Measurements from ENCODE around the gene OR1S2.
"Not testable (repeated sequence)": the region's sequence is repeated elsewhere in the genome, so short reads cannot be mapped to it uniquely, and the experiment has no call there.

Gene OR1S2, protein sequence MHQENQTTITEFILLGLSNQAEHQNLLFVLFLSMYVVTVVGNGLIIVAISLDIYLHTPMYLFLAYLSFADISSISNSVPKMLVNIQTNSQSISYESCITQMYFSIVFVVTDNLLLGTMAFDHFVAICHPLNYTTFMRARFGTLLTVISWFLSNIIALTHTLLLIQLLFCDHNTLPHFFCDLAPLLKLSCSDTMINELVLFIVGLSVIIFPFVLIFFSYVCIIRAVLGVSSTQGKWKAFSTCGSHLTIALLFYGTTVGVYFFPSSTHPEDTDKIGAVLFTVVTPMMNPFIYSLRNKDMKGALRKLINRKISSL

DNA sequence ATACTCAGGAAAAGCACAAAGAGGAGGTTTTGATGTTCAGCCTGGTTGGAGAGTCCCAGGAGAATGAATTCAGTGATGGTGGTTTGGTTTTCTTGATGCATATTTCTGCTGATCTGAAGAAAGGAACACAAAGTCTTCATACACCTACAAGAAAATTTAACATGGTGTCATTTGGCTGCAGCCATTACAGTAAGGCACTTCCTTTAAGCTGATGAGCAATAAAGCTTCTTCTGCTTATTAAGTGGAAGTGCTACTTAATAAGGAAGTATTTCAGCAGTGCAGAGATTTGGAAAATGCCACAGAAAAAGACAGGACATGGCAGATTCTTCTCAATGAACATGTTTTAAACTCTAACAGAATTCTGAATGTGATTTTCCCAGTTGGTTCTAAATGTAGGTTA lies at the start of gene OR1S2:
Gene OR1S2 (minus strand): TSS at position 101 of the 400 bp plus-strand sequence. CDS start 0 bp downstream, at position 101.
- DNase-seq = no peak

DNA sequence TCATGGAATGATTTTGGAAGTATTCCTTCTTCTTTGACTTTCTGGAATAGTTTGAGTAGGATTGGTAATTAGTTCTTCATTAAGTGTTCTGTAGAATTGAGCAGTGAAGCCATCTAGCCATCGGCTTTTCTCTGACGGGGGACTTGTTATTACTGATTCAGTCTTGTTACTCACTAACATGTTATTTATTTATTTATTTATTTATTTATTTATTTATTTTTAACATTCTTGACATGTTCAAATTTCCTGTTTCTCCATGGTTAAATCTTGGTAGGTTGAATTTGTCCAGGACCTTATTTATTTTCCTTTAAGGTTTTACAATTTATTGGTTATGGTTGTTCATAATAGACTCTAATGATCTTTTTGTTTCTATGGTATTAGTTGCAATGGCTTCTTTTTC lies 40.0 kb upstream of the OR1S2 start:
- DNase-seq = no peak

DNA sequence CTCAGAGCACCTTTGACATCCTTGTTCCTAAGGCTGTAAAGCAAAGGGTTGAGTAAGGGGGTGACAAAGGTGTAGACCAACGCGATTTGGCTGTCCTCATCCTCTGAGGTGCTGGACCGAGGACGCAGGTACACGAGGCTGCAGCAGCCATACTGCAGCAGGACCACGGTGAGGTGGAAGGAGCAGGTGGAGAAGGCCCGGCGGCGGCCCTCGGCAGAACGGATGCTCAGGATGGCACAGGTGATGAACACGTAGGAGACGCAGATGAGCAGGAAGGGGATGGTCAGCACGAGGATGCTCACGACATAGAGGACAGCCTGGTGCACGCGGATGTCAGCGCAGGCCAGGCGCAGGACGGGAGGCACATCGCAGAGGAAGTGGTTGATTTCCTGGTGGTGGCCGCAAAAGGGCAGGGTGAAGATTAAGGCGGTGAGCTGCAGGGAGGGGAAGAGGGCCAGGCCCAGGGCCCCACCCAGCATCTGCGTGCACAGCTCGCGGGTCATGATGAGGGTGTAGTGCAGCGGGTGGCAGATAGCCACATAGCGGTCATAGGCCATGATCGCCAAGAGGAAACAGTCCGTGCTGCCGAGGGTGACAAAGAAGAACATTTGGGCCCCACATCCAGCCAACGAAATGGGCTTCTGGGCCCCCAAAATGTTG lies 24.1 kb upstream of the OR1S2 start:
- peak; percentile 12 for DNase-seq

DNA sequence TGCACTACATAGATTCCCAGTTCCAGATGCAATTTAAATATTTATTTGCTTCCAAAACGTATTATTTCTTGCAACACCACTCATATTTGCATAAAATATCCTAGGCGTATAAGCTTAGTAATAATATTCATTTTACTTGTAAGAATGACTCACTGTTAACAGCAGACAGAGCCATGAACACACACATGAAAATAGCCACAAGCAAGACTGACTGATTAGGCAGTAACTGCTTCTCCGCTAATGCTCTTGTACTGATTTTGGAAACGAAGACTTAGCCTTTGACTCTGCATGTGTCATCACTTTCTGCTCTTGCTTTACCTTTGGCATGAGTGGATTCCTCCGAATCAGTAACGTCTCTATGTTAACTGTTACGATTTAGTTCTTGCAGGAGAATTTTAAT lies 18.8 kb upstream of the OR1S2 start:
- DNase-seq = no peak

DNA sequence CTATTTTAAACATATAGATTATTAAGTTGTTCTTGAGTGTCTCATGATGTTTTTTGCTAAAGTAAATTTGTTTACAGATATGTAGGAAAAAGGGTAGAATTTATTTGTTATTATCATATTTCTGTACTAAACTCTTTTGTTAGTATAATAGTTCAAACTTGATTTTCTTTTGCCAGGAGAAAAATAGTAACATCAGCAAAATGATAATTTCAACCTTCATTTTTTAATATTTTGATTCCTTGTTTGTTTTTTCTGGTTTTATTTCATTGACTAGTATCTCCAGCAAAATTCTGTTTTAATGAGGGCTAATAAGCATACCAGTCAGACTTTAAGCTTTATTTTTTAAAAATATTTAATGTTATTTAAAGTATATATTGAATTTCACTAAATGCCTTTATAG lies 12.5 kb upstream of the OR1S2 start:
- DNase-seq = no peak

DNA sequence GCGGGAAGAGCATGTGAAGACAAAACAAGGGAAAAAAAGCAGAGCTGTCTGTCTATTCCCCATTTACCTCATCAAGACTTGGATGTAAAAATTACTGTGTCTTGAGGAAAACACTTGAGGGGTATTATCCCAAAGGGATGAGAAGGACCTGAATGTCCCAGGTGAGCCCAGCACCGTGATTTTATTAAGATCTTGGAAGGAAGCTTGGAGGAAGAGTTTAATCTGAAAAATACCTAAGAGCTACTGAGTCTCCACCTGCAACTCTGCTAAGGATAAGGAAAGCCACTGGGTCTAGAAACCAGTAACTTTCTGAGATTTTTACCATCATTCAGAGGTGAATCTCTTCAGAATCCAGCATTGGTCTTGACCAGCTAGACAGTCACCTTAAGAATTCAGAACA lies 8.5 kb upstream of the OR1S2 start, which contains the start of gene OR1S1:
Gene OR1S1 (plus strand): TSS at position 301 of the 400 bp plus-strand sequence.
- not testable (repeated sequence) for DNase-seq

DNA sequence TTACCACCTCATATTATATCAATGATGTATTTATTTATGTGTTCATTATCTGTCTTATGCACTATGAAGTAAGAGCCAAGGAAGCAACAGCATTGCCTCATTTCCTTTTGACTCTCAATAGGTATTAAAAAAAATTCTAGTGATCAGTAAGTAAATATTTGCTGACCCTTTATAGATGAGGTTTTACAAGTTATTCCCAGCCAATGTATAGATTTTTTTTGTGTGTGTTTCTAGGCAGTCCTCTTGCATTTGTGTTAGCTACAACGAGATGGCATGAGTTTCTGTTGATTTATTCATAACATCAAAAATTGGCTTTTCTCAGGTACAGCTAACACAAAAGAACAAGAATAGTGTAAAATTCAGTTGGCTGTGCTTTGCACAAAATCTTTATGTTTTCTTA lies 4.7 kb downstream of the OR1S2 start:
- no peak for DNase-seq

DNA sequence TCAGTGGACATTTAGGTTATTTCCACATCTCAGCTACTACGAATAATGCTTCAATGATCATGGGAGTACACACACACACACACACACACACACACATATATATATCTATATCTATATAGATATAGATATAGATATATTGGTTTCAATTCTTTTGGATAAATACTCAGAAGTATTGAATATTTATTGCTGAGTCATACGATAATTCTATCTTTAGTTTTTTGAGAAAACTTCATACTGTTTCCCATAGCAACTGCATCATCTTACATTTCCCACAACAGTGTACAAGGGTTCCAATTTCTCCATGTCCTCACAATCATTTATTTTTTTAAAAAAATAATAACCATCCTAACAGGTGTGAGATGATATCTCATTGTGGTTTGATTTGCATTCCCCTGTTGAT lies 8.0 kb downstream of the OR1S2 start:
- DNase-seq = no peak

DNA sequence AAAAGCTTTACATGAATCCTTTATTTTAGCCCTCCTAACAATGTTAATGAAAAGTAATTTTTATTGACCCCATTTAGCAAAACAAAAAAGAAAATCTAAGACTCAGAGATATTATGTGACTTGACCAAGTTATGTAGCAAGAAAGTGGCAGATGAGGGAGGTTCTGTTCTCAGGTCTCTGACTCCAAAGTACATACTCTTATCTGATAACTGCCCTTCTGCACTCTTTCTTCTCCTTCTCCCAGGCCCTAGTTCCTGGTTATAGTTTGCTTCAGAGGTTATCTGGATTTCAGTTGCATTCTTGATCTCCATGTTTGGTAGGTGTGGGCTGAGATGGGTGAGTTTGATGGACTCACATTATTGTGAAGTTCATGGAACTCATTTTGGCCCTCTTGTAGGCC lies 10.6 kb downstream of the OR1S2 start:
- DNase-seq = no peak

DNA sequence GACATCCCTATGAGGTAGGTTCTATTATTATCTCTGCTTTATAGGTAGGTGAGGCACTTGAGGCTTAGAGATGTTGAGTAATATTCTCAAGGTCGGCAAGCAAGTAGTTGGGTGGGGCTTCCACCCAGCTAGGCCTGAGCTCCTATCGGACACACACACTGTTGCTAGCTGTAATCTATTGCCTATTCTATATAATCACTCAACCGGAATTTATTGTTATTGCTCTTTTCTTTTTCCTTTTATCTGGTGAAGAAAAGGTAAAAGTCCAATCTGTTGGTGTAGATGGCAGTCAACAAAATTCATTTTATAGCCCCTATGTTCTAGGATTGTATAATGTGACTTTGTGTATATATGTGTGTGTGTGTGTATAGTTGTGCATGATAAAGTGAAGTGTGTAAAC lies 11.7 kb downstream of the OR1S2 start:
- DNase-seq = no peak

DNA sequence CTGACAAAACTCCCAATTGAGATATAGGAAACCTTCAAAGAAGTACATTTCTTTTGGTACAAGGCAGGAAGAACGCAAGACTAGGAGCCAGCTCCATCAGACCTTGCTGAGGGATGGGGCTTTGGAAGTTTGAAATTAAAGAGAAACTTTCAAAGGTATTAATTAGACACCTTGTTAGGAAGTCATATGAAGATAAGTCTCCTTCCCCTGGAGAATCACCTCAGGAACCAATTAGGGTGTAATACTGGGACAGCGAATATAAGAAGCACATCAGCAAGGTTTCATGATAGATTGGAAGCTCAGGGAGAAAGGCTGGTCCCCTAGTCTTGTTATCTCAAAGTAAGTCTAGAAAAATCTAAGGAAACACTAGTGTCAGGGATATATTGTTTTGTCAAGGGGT lies 15.2 kb downstream of the OR1S2 start, which contains the start of gene OR9Q2:
Gene OR9Q2 (plus strand): TSS at position 301 of the 400 bp plus-strand sequence. CDS start 1,421 bp downstream, outside the sequence.
- no peak for DNase-seq

DNA sequence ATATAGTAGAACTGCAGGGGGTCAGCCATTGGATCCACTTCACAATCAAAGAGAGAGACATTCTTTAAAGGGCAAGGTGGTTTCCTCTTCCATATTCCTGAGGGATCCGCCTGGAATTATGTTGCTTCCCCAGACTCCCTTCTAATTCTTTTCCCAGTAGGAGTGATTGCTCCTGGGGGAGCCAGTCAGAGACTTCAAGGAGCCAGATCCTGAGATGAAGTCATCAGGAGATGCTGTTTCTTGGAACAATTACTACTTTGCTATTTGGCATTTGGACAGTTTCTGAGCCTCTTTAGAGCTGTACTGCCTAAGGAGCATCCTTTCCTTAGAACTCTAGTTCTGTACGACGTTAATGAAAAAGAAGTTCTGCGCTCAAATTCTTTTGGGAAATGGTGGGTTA lies 17.0 kb downstream of the OR1S2 start:
- no peak for DNase-seq

DNA sequence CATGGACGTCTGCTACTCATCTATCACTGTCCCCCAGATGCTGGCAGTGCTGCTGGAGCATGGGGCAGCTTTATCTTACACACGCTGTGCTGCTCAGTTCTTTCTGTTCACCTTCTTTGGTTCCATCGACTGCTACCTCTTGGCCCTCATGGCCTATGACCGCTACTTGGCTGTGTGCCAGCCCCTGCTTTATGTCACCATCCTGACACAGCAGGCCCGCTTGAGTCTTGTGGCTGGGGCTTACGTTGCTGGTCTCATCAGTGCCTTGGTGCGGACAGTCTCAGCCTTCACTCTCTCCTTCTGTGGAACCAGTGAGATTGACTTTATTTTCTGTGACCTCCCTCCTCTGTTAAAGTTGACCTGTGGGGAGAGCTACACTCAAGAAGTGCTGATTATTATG lies 24.3 kb downstream of the OR1S2 start:
- peak; percentile 64 for DNase-seq

DNA sequence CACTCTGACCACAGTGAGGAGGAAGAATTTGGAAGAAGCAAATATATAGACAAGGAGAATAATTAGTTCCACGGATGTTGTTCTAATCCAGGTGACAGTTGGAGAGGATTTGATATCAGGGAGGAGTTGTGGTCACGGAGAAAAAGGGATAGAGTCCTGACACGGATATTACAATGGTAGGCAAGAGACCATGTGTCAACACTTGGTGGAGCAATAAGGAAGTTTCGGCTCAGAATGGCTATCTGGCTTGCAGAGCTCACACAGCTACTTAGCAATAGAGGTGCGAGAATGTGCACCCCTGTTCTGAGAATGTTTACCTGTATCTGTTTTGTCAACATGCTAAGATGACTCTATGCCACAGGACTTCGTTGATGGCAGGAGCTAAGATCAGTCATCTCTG lies 25.5 kb downstream of the OR1S2 start:
- no peak for DNase-seq

DNA sequence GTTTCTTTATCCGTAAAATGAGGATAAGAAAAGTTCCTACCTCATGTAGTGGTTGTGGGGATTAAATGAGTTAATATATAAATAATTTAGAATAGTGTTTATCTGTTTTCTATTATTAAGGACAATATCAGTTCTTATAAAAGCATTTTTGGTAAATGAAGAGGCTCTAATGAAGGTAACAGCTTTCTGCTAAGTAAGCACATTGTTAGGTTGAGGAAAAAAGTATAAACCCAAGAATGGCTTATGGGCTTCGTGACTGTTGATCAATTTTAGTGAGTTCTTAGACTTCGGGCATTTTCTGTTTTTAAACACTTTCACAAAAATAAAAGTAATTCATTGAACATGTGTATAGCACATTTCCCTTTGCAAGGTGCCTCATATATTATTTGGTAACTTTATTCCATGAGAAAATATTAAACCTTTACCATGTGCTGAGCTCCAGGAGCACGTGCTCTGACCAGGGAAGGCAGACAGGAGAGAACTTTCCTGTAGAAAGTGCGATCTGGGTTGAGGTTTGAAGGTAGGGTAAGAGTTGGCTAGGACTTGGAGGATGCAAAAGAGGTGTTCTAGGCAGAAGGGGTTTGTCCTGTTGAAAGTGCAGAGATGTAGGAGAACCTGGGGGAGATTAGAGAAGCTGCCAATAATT lies 26.4 kb downstream of the OR1S2 start:
- DNase-seq = no peak

DNA sequence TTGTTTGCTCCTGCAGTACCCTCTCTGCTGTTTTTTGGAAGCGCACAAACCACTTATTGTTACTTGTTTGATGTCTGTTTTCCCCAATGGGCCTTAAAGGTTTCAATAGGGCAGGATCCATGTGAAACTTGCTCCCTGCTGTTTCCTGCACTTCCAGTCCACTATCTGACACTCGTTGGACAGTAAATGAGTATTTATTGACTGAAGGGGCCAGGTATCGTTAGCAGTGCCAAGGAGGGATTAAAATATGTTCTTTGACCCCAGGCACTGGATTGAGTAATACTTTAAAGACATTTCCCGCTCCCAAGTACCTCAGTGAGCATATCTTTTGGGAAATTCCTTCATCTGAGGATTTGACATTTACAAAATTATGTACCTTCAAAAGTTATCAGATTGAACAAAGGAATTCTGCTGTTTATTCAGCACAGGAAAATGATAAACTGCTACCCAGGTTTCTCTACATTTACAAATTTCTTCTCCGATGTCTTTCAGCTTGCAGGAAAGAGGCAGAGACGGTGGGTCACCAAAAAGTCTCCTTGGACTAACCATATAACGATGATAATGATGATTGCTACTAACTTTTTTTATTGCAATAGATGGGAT lies 38.3 kb downstream of the OR1S2 start:
- DNase-seq = no peak

DNA sequence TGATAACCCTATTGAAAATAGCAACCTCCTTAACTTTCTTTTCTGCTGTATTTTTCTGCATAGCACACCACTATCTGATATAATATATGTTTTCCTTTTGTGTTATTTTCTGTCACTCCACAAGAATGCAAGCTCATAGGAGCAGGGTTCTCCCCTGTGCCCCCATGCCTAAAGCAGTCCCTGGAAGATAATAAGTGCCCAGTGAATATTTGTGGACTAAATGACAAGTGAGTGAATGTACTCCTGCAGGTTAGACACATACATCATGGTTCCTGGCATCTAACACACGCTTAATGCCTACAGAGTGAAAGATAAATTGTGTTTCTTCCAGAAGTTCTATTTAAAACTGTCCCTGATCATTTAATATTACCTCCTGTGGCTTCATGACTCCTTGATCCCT lies 39.0 kb downstream of the OR1S2 start:
- DNase-seq = no peak

DNA sequence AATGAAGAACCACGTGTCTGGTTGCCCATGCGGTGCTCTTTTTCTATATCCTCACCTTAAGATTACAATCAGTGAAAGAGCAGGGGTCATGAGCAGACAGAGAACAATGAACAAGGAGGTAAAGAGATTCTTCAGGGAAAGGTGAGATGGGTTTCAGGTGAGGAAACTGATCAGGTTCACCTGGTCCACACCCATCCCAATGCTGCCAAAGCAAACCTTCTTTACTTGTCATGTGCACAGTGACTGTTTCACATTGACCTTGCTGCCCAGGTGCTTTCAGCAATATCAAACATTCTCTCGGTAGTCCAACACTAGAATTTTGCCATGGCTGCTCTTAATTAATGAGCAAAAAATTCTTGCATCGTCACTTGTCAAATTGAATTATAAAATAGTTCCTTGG lies 39.6 kb downstream of the OR1S2 start:
- no peak for DNase-seq
